ENCODE measurements around the gene SEMA6A.

SEMA6A gene

GRCh38 chr5:116464144-116464708 is 110.4 kb downstream of the SEMA6A start:
- no peak for DNase-seq (ENCODE audit: low read depth in 2 of 2)

DNA sequence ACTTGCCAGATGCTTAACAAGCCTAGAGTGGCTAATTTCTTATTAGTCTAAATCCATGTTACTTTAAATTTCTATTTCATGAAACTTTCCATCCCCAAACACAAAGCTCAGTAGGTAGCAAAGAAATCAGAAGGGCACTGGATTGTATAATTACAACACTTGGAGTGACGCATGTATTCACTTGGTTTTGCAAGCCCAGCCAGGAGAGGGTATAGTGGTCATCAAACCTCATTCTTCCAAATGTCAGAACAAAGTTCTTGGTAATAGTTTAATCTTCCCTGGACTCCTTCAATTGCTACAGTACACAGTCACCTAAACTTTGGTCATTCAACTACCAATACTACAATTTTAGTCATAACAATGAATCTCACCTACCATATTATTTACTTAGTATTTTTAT is 112.1 kb downstream of the SEMA6A start:
- DNase-seq (ENCODE audit: low read depth in 2 of 2), result no peak

GRCh38 chr5:116459301-116459700 is 115.3 kb downstream of the SEMA6A start:
- DNase-seq (ENCODE audit: low read depth in 2 of 2), result no peak

GRCh38 chr5:116457062-116457461 is 117.6 kb downstream of the SEMA6A start:
- DNase-seq (ENCODE audit: low read depth in 2 of 2), result no peak

DNA sequence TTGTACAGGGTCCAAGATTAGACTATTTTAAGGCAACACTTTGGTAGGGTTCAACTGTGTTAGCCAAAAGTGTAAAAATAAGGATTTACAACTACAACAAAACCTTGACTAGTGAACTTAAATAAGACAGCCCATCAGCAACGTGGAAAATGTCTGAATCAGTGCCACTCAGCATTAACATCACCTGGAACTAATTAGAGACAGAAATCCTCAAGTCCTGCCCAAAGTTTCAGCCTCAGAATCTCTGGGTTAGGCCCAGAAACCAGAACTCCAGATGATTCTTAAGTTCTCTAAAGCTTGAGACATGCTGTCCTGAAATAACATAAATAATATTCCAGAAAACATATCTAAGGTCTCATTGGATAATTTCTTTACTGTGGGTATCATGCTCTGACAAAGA is 118.6 kb downstream of the SEMA6A start:
- DNase-seq (ENCODE audit: low read depth in 2 of 2), result no peak

DNA sequence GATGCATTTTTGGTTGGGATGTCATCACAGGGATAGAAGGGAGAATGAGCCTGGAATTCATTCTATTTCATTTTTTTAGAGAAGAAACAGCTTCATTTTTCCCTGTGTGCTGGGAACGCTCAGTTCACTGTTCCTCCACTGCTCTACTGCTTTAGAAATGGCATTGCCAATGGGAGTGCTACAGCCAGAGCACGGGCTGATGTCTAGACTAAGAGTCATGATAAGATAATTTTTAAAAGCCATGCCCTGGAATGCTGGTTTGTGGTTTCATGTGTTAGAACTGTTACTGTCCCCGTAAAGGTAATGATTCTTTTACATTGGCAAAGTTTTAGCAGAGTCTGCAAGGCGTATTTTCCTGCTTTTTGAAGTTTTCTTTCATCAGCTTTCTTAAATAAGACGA is 119.6 kb downstream of the SEMA6A start:
- DNase-seq (ENCODE audit: low read depth in 2 of 2), result no peak

- no peak for DNase-seq (ENCODE audit: low read depth in 2 of 2)
These were observed 120.2 kb downstream of the SEMA6A start for GRCh38 chr5:116454417-116454927.

- DNase-seq (ENCODE audit: low read depth in 2 of 2), result no peak
These were observed 120.6 kb downstream of the SEMA6A start for GRCh38 chr5:116453988-116454411.

DNA sequence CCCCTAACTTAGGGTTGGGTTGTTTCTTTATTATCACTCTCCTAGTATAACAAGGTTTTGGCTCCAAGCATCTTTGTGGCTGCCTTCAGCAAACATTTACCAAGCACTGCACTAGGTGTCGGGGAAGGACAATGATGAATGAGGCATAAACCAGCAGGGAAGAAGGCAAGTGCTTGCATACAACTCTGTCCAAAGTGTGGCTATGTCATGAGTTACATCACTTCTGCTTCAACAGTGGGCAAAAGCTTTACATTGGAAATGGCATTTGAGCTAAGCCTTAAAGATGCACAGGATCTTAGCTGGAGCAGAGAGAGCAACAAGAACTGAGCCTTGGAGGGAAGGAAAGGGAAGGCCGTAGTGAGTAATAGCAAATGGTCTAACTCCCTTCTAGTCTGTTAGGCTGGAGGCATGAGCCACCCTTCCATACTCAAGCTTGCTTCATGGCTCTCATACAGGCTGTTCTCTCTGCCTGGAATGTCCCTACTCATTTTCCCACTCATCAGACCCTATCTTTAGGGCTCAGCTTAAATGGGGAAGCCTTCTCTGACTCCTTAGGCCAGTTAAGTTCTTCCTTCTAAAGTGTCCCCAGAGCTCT is 121.8 kb downstream of the SEMA6A start:
- DNase-seq (ENCODE audit: low read depth in 2 of 2), result no peak

DNA sequence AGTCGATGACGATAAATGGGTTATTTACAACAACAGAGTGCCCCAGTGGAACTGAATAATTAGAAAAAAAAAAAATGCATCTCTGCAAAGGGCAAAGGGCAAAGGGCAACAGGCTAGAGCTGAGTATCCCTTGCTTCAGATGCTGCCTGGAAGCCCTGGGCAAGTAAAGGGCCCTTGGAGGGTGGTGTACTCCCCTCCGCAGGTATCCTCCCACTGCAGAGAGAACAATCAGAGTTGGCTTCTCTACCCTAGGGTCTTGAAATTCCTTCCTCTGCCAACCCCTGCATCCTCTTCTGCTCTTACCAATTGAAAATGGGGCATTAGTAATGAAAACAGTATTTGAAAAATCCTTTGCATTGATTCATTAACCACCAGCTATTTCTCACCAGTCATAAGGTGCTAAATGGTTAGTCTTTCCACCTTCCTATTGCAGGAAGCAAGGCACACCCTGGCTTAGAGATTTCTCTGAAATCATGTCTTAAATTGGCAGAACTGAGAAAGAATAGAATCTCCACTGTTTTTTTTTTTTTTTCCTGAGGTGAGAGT is 122.6 kb downstream of the SEMA6A start:
- no peak for DNase-seq (ENCODE audit: low read depth in 2 of 2)

- no peak for DNase-seq (ENCODE audit: low read depth in 2 of 2)
These were observed 123.6 kb downstream of the SEMA6A start for GRCh38 chr5:116451066-116451465.

GRCh38 chr5:116449458-116449857 is 125.2 kb downstream of the SEMA6A start:
- no peak for DNase-seq (ENCODE audit: low read depth in 2 of 2)

DNA sequence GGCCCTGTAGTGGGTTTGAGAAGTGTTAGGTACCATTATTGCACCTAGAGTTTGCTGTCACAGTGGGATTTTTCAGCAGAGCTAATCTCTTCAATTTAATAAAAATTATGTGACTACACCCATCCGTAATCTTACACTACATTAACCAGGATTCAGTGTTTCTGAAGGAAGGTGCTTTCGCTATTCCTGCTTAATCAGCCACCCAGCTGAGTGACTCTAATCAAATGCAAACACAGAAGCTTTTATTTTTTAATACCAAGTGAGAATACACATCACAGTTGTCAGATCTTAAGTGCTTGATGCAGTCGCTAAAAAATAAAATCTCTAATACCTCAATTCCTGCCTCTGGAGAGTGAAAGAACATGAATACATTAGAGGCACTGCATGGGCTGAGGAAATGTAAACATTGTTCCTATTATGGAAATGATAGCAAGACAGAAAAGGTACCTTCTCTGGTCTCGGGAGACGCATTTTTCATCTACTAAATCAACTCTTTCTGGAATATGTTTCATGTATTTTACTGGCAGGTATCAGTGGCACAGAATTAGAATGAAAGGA is 125.7 kb downstream of the SEMA6A start:
- DNase-seq (ENCODE audit: low read depth in 2 of 2), result no peak

DNA sequence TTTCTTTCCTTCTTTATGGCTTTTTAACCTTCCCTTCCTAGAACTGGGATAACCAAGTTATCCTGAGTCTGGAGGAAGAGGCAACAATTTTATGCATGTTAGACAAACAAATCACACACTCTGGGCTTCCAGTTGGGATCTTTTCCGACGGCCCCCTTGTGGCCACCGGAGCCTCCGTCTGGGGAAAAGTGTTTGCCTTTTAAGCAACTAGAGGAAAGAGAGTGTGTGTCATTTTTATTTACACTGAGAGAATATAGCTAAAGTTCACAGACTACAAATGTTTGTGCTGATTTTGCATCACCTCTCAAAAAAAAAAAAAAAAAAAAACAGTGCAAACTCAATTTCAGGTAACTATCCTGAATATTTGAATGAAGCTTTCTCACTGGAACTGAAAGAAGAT is 126.2 kb downstream of the SEMA6A start:
- DNase-seq (ENCODE audit: low read depth in 2 of 2), result no peak

- DNase-seq (ENCODE audit: low read depth in 2 of 2), result no peak
These were observed 128.1 kb downstream of the SEMA6A start for GRCh38 chr5:116446356-116447005.

DNA sequence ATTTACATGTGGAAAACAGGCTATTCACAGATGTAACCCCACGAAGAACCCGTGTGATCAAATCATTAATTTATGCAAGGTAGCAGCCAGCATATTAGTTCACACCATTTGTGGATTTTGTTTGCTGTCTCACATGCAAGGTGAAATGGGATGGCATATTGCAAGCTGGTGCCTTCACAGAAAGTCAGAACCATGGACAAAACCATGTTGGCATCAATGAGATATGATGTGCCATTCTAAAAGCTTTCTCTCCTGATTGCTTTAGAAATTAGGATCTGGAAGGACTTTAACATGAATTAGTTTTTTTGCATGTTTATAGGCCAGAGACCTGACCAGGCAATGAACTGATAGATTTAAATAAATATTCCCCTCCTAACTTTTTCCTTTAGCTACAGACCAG is 129.3 kb downstream of the SEMA6A start:
- no peak for DNase-seq (ENCODE audit: low read depth in 2 of 2)

DNA sequence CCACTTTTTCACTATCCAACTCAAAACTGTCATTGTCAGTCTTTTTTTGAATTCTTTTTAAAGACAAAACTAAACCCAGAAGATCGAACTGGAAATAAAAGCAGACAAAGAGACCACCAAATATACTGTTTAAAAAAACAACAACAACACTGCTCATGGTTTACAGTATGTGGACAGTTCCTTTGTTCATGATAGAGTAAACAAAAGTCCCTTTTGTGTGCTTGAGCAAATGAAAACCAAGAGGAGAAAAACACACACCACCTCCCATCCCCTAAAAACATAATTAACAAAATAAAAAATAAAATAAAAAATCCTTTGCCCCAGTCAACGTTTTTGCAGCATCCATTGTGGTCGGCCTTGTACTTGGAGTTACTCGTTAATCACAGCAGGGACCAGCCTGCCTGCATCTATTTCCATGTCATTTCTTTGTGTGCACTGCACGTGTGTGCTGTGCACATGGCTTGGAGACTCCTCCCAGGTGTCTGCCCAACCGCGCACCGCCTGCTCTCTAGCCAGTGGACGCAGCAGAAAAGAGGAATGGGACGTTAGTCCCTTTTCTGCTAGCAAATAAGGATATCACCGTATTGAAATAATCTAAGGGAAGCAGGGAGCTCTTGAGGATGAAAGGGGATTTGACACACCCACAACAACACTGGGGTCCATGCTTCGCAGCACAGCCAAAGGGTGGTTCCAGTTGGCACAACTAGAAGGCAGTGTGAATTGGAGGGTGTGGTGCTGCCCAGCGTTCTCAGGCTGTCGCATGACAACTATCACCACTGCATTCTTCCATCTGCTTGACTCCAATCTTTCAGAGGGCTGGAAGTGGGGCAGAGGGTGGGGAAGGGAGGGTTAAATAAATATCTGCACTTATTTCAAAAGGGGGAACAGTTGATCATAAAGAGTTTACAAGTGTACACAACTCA is 130.0 kb downstream of the SEMA6A start:
- DNase-seq (ENCODE audit: low read depth in 2 of 2), result no peak

DNA sequence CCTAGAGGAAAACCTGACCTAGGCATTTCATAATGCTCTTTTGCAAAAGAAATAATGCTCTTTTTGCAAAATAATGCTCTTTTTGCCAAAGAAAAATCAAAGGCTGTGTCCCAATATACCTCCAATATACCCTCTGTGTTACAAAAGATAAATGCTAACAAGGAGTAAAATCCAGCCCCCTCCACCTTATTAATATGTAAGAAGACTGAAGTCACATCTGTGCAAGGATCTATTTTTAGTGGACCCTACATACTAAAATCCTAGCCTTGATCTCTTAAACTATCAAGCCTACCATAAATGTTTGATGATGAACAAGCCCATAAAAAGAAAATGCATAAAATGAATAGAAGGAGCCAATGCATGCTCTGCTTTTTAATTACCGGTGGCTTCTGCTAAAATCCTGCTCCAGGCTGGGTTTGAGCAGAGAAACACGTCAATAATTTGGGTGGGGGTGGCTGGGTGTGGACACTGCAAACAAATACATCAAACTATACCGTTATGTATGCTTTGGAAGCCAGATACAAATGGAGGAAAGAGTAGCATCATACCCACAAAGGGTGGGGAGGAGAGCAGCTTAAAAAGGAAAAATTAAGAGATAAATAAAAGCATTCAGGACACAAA is 131.6 kb downstream of the SEMA6A start:
- DNase-seq (ENCODE audit: low read depth in 2 of 2), result no peak

DNA sequence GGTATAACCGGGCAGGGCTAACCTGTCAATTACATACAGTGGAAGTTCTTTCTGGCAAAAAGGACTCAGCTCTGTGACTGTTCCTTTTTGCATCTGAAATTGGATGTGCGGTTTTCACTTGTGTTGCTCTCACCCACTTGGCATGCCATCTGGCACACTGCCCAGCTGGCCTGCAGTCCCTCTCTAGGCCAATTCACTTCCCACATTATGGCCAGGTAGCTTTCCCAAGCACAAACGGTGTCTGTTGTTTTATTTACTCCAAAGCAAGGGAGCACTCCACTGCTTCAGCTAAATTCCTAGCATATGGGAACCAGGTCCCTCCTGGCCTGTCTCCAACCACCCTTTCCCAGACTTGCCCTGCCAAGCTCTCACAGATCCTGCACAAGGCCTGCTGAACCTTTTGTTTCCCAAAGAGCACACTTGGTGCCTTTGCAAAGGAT is 132.5 kb downstream of the SEMA6A start:
- DNase-seq (ENCODE audit: low read depth in 2 of 2), result no peak

DNA sequence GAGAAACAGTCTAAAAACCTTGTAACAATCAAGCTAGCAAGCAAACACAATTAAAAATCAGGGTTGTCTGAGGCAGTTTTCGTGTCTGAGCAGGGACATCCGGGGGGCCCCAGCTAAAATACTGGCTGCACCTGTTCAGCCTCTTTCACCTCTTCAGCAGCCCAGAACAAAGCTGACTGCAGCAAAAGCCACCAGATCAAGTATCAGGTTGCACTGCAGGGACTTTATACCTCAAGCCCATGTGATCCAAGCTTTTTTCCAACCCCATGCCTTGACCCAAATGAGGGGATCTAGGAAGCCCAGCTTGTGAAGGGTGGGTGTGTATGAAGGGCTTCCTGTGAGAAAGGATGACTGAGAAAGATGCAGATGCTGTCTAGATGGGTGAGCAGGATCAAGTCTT is 133.4 kb downstream of the SEMA6A start:
- DNase-seq (ENCODE audit: low read depth in 2 of 2), result no peak

GRCh38 chr5:116440457-116441001 is 134.1 kb downstream of the SEMA6A start:
- DNase-seq (ENCODE audit: low read depth in 2 of 2), result no peak

Data from stimulated activated CD8-positive, alpha-beta memory T cell treated with anti-CD3 and anti-CD28 coated beads, Interleukin-2, amount 100 ng/mL, for 48 hours (primary cell).